HL-60 (cell line): Measurements from ENCODE around the gene IQSEC1.

Source experiments
- DNase-seq, 2 experiments: peaks; one replicate each; pipeline ENCODE4 v3.0.0-alpha.2; 2010 to 2020; ENCODE audit warnings: low read depth in 1 of 2, low spot score in 1 of 2
- H3K27ac ChIP-seq: fragments of 250-450 bp; sonication (Bioruptor Pico); replicated peaks from 2 replicates; pipeline ENCODE4 v1.5.1; 2020; ENCODE audit warnings: mild to moderate bottlenecking, moderate library complexity
- H3K27me3 ChIP-seq: fragments of 250-450 bp; sonication (Bioruptor Pico); 2 replicates; pipeline ENCODE4 v1.5.1; 2021; ENCODE audit warnings: mild to moderate bottlenecking, moderate library complexity; ENCODE audit not compliant: insufficient read depth, poor library complexity, severe bottlenecking
- H3K4me3 ChIP-seq: replicated peaks from 2 replicates; pipeline ENCODE4 v1.5.1; 2011; ENCODE audit warnings: mild to moderate bottlenecking, control low read depth, low read length; ENCODE audit not compliant: insufficient read depth
- CTCF ChIP-seq: IDR thresholded peaks from one replicate; pipeline ENCODE4 v1.5.1; 2011; ENCODE audit warnings: low read length, control low read depth, inconsistent platforms; ENCODE audit not compliant: insufficient read depth
- GABPA ChIP-seq: IDR thresholded peaks from 2 replicates; pipeline ENCODE4 v1.6.1; 2012; ENCODE audit warnings: low read depth
- POLR2AphosphoS5 ChIP-seq: IDR thresholded peaks from 2 replicates; pipeline ENCODE4 v1.6.1; 2012; ENCODE audit warnings: low read depth
- REST ChIP-seq: IDR thresholded peaks from 2 replicates; pipeline ENCODE4 v1.6.1; 2012; ENCODE audit warnings: low read depth; ENCODE audit not compliant: insufficient replicate concordance
- SPI1 ChIP-seq: IDR thresholded peaks from 2 replicates; pipeline ENCODE4 v1.6.1; 2012; ENCODE audit warnings: low read depth, mild to moderate bottlenecking, borderline replicate concordance

Gene IQSEC1

GRCh38 chr3:13042127-13042701 is 31.0 kb downstream of the IQSEC1 start:
- no peak for DNase-seq
- no peak overlapping the region for H3K4me3 ChIP-seq
- H3K27me3 ChIP-seq: peaks cover 18% of the 10 kb centered on the region
- H3K27ac ChIP-seq: no peak overlapping the region
- TF ChIP-seq GABPA (no peak), POLR2AphosphoS5 (no peak), REST (no peak), CTCF (no peak), SPI1 (no peak)

- DNase-seq: no peak
- H3K27me3 ChIP-seq: peaks cover 18% of the 10 kb centered on the region
- no peak overlapping the region for H3K4me3 ChIP-seq
- TF ChIP-seq POLR2AphosphoS5 (no peak), REST (no peak)
- H3K27ac ChIP-seq: no peak overlapping the region
These were observed 32.0 kb downstream of the IQSEC1 start for GRCh38 chr3:13041113-13041776.

- H3K4me3 ChIP-seq: no peak overlapping the region
- H3K27ac ChIP-seq: no peak overlapping the region
- peaks cover 18% of the 10 kb centered on the region for H3K27me3 ChIP-seq
- TF ChIP-seq GABPA (no peak), SPI1 (no peak), CTCF (no peak), POLR2AphosphoS5 (no peak), REST (no peak)
- DNase-seq: peak in 1 of 2 experiments; percentile 8
These were observed 32.7 kb downstream of the IQSEC1 start for GRCh38 chr3:13040361-13041074.
